ENCODE data around the gene TRIM44. TPM values are rescaled to one million over a fixed set of nuclear protein-coding genes. Genes with fewer than 3 reads are reported as not detected.

TRIM44 gene
- total RNA-seq, 4 donors from 2014 or later, result 22.3 to 46.7 (median 39.5) TPM

- Histone ChIP-seq H3K36me3 (no peaks in the 10 kb centered on the region), H3K4me1 (no peaks in the 10 kb centered on the region), H3K9me3 (no peaks in the 10 kb centered on the region), H3K27ac (no peak overlapping the region), H3K27me3 (peaks cover 0 to 2% of the 10 kb centered on the region in 2 donors), H3K4me3 (no peak overlapping the region)
- DNase-seq (ENCODE audit: low spot score in 2 of 2), result no peak
- 40% methylated on average over 6 of the region's 6 CpGs for WGBS, 2 donors
- TF ChIP-seq POLR2A (IDR thresholded peaks at IDR 0.05) (no peak), CTCF (IDR thresholded peaks at IDR 0.05) (no peak), EP300 (IDR thresholded peaks at IDR 0.05) (no peak)
Measured at GRCh38 chr11:35654711-35655110, 7.9 kb upstream of the TRIM44 start.

- TF ChIP-seq CTCF (IDR thresholded peaks at IDR 0.05) (no peak), EP300 (IDR thresholded peaks at IDR 0.05) (no peak), POLR2A (IDR thresholded peaks at IDR 0.05) (no peak)
- WGBS, 2 donors, result 30 to 57% methylated on average over 1 of the region's 1 CpG
- Histone ChIP-seq H3K4me3 (no peak overlapping the region), H3K9me3 (no peaks in the 10 kb centered on the region), H3K27me3 (peaks cover 0 to 2% of the 10 kb centered on the region in 2 donors), H3K36me3 (no peaks in the 10 kb centered on the region), H3K27ac (no peak overlapping the region), H3K4me1 (no peaks in the 10 kb centered on the region)
- no peak for DNase-seq (ENCODE audit: low spot score in 2 of 2)
Measured at GRCh38 chr11:35655254-35655653, 7.3 kb upstream of the TRIM44 start.

- Histone ChIP-seq H3K36me3 (no peaks in the 10 kb centered on the region), H3K27me3 (peaks cover 0 to 2% of the 10 kb centered on the region in 2 donors), H3K4me1 (no peaks in the 10 kb centered on the region), H3K4me3 (no peak overlapping the region), H3K27ac (no peak overlapping the region), H3K9me3 (no peaks in the 10 kb centered on the region)
- no peak for DNase-seq (ENCODE audit: low spot score in 2 of 2)
- WGBS, 2 donors, result 67% methylated on average over 4 of the region's 4 CpGs
- TF ChIP-seq CTCF (IDR thresholded peaks at IDR 0.05) (no peak), POLR2A (IDR thresholded peaks at IDR 0.05) (no peak), EP300 (IDR thresholded peaks at IDR 0.05) (no peak)
Measured at GRCh38 chr11:35655856-35656255, 6.7 kb upstream of the TRIM44 start.

GRCh38 chr11:35658020-35658948, 4.3 kb upstream of the TRIM44 start:
- TF ChIP-seq CTCF (IDR thresholded peaks at IDR 0.05), result no peak
- TF ChIP-seq POLR2A (IDR thresholded peaks at IDR 0.05), result no peak
- no peak for TF ChIP-seq EP300 (IDR thresholded peaks at IDR 0.05)
- Histone ChIP-seq H3K4me3 (no peak overlapping the region), H3K4me1 (peaks cover 0 to 12% (median 2%) of the 10 kb centered on the region in 4 donors), H3K9me3 (no peaks in the 10 kb centered on the region), H3K27ac (no peak overlapping the region), H3K27me3 (peaks cover 0 to 2% of the 10 kb centered on the region in 2 donors), H3K36me3 (no peaks in the 10 kb centered on the region)
- 77% methylated on average over 3 of the region's 3 CpGs for WGBS, 2 donors
- no peak for DNase-seq (ENCODE audit: low spot score in 2 of 2)

GRCh38 chr11:35661534-35661933, 1.0 kb upstream of the TRIM44 start:
- 18 to 27% methylated on average over 5 of the region's 5 CpGs for WGBS, 2 donors
- Histone ChIP-seq H3K4me3 (peak overlapping the region; percentile 78 to 96 (median 82)), H3K27me3 (peaks cover 0 to 2% of the 10 kb centered on the region in 2 donors), H3K27ac (peak overlapping the region; percentile 83 to 97 (median 94)), H3K36me3 (peaks cover 0 to 18% (median 0%) of the 10 kb centered on the region in 3 donors), H3K9me3 (peaks cover 0 to 25% (median 8%) of the 10 kb centered on the region in 4 donors), H3K4me1 (peaks cover 0 to 27% (median 7%) of the 10 kb centered on the region in 4 donors)
- no peak for DNase-seq (ENCODE audit: low spot score in 2 of 2)
- no peak for TF ChIP-seq EP300 (IDR thresholded peaks at IDR 0.05)
- TF ChIP-seq POLR2A (IDR thresholded peaks at IDR 0.05), result no peak
- TF ChIP-seq CTCF (IDR thresholded peaks at IDR 0.05), result no peak
